Measurements from ENCODE around the gene PARP16. TPM values are rescaled to one million over a fixed set of nuclear protein-coding genes. Genes with fewer than 3 reads are reported as not detected.
A peak's percentile ranks its signal among the peaks of the same experiment; 100 is the strongest.

PARP16 gene
- total and polyA plus RNA-seq, 3 donors from 2014 or later = 12.3 to 30.9 (median 24.3) TPM

DNA sequence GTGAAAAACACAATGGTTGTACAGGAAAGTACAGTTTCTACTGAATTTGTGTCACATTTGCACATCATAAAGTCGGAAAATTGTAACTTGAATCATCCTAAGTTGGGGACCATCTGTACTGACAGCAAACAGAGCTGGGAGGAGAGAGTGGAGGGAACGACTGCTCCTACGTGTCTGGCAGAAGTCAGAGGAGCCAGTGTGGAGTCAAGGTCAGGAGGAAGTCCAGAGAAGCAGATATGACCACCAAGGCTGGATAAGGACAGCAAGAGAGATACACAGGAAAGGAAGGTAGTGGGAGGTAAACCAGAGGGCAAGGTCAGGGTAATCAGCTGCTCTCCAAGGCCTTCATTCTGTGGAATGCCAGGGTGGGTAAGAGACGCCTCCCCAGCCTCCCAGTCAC, 72.7 kb downstream of the PARP16 start:
- DNase-seq = peak; percentile 66
- Histone ChIP-seq H3K36me3 (ENCODE audit: low read depth, missing control alignments) (no peaks in the 10 kb centered on the region), H3K27ac (peak overlapping the region in 1 of 2 donors; percentile 66), H3K4me1 (peaks cover 48% of the 10 kb centered on the region), H3K9me3 (no peaks in the 10 kb centered on the region), H3K27me3 (no peaks in the 10 kb centered on the region), H3K4me3 (no peak overlapping the region)
- WGBS, 2 donors = 36 to 56% methylated on average over 4 of the region's 4 CpGs
- intact Hi-C loops (cut with DNase I; ENCODE audit: low total_unique reads) = no loop called here
- TF ChIP-seq, protein P1, sequence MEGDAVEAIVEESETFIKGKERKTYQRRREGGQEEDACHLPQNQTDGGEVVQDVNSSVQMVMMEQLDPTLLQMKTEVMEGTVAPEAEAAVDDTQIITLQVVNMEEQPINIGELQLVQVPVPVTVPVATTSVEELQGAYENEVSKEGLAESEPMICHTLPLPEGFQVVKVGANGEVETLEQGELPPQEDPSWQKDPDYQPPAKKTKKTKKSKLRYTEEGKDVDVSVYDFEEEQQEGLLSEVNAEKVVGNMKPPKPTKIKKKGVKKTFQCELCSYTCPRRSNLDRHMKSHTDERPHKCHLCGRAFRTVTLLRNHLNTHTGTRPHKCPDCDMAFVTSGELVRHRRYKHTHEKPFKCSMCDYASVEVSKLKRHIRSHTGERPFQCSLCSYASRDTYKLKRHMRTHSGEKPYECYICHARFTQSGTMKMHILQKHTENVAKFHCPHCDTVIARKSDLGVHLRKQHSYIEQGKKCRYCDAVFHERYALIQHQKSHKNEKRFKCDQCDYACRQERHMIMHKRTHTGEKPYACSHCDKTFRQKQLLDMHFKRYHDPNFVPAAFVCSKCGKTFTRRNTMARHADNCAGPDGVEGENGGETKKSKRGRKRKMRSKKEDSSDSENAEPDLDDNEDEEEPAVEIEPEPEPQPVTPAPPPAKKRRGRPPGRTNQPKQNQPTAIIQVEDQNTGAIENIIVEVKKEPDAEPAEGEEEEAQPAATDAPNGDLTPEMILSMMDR (IDR thresholded peaks at IDR 0.05) = no peak
- no peak for TF ChIP-seq POLR2A (IDR thresholded peaks at IDR 0.05)

DNA sequence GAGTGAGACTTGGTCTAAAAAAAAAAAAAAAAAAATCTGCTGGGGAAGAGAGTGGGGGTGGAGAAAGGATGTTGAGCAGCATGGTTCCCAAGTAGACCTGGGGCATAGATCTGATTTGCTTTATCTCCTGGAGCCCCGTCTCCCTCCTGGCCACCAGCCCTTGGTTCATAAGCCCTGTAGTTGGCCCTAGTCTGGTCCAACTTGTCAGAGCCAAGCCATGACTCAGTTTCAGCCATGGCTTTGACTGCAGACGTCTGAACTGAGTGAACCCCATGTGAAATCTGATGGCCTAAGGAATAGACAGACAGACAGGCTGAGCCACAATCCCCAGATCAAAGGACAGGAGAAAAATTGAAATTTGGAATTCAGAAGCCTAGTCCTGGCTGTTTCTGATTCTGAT, 73.4 kb downstream of the PARP16 start:
- Histone ChIP-seq H3K27ac (no peak overlapping the region), H3K9me3 (no peaks in the 10 kb centered on the region), H3K27me3 (no peaks in the 10 kb centered on the region), H3K4me1 (peaks cover 54% of the 10 kb centered on the region), H3K4me3 (no peak overlapping the region), H3K36me3 (ENCODE audit: low read depth, missing control alignments) (no peaks in the 10 kb centered on the region)
- no peak for DNase-seq
- intact Hi-C loops (cut with DNase I; ENCODE audit: low total_unique reads) = no loop called here
- TF ChIP-seq, protein P1 (IDR thresholded peaks at IDR 0.05) = no peak
- 36 to 39% methylated on average over 2 of the region's 2 CpGs for WGBS, 2 donors

DNA sequence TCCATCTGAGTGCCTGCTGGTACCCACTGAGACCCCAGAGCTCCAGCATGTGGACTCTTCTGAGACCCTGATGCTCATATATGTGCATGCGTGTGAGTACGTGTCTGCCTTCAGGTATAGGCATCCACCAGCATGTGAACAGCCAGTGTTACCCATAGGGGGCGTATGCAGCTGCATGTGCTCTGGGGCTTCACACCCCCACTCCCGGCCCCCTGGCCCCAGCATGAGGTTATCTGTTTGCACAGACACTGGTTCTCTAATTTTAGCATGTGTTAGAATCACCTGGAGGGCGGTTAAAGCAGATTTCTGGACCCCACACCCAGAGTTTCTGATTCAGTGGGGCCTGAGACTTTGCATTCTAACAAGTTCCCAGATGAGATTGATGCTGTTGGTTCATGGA, 74.6 kb downstream of the PARP16 start:
- Histone ChIP-seq H3K27me3 (no peaks in the 10 kb centered on the region), H3K4me3 (no peak overlapping the region), H3K4me1 (peaks cover 56% of the 10 kb centered on the region), H3K36me3 (ENCODE audit: low read depth, missing control alignments) (no peaks in the 10 kb centered on the region), H3K9me3 (no peaks in the 10 kb centered on the region), H3K27ac (peak overlapping the region; percentile 6 to 75)
- intact Hi-C loops (cut with DNase I; ENCODE audit: low total_unique reads) = no loop called here
- TF ChIP-seq POLR2A (IDR thresholded peaks at IDR 0.05) = no peak
- TF ChIP-seq, protein P1 (IDR thresholded peaks at IDR 0.05) = no peak
- 83 to 86% methylated on average over 2 to 5 of the region's 5 CpGs for WGBS, 2 donors
- no peak for DNase-seq

DNA sequence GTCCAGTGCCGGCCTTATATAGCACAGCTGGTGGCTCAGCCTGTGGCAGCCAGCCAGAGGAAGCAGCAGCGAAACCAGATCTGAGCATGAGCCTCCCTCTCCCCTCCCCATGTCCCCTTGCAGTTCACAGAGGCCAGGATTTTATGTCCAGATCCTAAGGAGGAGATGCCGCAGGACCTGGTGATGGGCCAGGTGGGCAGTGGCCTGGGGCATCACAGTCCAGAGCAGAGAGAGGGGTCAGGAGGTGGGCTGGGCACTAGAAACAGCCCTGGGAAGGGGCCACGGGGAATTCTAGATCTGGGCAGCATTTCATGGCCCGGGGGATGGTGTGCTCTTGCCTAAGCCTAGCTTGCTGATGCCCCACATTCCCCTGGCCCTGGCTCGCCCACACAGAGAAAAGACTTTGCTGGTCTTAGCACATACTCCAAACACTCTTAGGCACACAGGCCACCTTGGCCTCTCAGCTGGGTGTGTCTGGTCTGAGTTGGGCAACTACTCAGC, 75.2 kb downstream of the PARP16 start:
- TF ChIP-seq, protein P1 (IDR thresholded peaks at IDR 0.05) = no peak
- TF ChIP-seq POLR2A (IDR thresholded peaks at IDR 0.05) = no peak
- intact Hi-C loops (cut with DNase I; ENCODE audit: low total_unique reads) = no loop called here
- no peak overlapping the region for H3K4me3 ChIP-seq
- H3K4me1 ChIP-seq = peaks cover 56% of the 10 kb centered on the region
- H3K9me3 ChIP-seq = no peaks in the 10 kb centered on the region
- H3K27ac ChIP-seq = peak overlapping the region; percentile 6 to 75
- WGBS, 2 donors = 23 to 34% methylated on average over 3 to 6 of the region's 6 CpGs
- no peaks in the 10 kb centered on the region for H3K27me3 ChIP-seq
- H3K36me3 ChIP-seq (ENCODE audit: low read depth, missing control alignments) = no peaks in the 10 kb centered on the region
- DNase-seq = peak; percentile 68

DNA sequence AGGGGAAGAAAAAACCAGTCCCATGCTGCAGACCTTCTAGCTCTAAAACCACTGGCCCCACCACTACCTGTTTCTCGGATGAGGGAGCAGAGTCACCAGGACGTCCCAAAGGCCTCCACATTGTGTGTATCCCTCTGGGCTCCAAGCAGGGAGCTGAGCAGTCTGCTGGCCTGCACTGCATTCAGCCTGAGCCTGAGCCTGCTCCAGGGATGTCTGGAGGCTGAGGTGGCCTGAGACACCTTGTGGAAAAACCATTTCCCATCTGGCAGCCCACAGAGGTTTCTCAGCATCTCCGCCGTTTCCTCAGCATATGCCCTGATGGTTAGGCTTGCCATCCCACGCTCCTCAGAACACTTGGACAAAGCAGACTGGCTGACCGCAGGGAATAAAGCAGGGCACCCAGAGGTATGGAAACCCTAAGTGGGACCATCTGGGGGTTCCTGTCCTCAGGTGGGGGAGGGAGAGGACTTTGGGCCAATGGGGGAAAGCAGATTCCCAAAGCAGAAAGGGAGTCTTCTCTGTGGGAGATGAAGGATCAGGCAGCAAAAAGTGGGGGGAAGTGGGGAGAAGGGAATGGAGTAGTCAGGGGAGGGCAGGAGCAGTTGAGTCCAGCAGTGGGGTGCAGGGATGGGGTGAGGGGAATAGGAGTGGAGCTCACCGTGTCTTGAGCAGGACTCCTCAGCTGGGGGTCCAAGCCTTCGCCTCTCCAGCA, 75.8 kb downstream of the PARP16 start, which contains the start of gene CILP:
Gene CILP (minus strand): TSS at position 704 of the 712 bp plus-strand sequence. CDS start 1,718 bp downstream, outside the sequence.
- TF ChIP-seq, protein P1 (IDR thresholded peaks at IDR 0.05) = no peak
- TF ChIP-seq POLR2A (IDR thresholded peaks at IDR 0.05) = no peak
- Histone ChIP-seq H3K27ac (peak within 1 kb of the TSS; percentile 6 to 75), H3K9me3 (no peaks in the 10 kb centered on the region), H3K27me3 (no peaks in the 10 kb centered on the region), H3K4me3 (no peak within 1 kb of the TSS), H3K36me3 (ENCODE audit: low read depth, missing control alignments) (no peaks in the 10 kb centered on the region), H3K4me1 (peaks cover 56% of the 10 kb centered on the region)
- intact Hi-C loops (cut with DNase I; ENCODE audit: low total_unique reads) = no loop called here
- no peak for DNase-seq
- 52 to 61% methylated on average over 8 of the region's 8 CpGs for WGBS, 2 donors

Measured in testis (tissue), 3 donors.